Body of pancreas (tissue), 4 donors: Measurements from ENCODE around the gene SLC1A2.

Experiments
- POLR2A ChIP-seq, 3 donors: fragments of 450-650 bp; IDR thresholded peaks; one replicate each; pipeline ENCODE4 v1.6.1; 2016; ENCODE audit warnings: antibody characterized with exemption in 3 of 3, mild to moderate bottlenecking in 2 of 3
- TF ChIP-seq, protein P1 (sequence below), 7 experiments: fragments of 450-650 bp in 4 of 7; fragments of 200-600 bp in 3 of 7; sonication (generic) in 3 of 7; IDR thresholded peaks; one replicate each; pipeline ENCODE4 v1.5.1; 2016 to 2019; ENCODE audit warnings: antibody characterized with exemption in 7 of 7

- TF ChIP-seq, protein P1, sequence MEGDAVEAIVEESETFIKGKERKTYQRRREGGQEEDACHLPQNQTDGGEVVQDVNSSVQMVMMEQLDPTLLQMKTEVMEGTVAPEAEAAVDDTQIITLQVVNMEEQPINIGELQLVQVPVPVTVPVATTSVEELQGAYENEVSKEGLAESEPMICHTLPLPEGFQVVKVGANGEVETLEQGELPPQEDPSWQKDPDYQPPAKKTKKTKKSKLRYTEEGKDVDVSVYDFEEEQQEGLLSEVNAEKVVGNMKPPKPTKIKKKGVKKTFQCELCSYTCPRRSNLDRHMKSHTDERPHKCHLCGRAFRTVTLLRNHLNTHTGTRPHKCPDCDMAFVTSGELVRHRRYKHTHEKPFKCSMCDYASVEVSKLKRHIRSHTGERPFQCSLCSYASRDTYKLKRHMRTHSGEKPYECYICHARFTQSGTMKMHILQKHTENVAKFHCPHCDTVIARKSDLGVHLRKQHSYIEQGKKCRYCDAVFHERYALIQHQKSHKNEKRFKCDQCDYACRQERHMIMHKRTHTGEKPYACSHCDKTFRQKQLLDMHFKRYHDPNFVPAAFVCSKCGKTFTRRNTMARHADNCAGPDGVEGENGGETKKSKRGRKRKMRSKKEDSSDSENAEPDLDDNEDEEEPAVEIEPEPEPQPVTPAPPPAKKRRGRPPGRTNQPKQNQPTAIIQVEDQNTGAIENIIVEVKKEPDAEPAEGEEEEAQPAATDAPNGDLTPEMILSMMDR (IDR thresholded peaks at IDR 0.05) = no peak
- TF ChIP-seq POLR2A (IDR thresholded peaks at IDR 0.05) = no peak
Observed at GRCh38 chr11:35426351-35426750, 7.0 kb upstream of the SLC1A2 start.
